Activated T-cell treated with anti-CD3 and anti-CD28 coated beads for 24 hours (primary cell): ENCODE data around the gene TFF3.
A peak's percentile ranks its signal among the peaks of the same experiment; 100 is the strongest.

Source experiments
- DNase-seq: peaks from one replicate; pipeline ENCODE4 v3.0.0-alpha.2; 2020; ENCODE audit warnings: low read depth

The TFF3 gene

GRCh38 chr21:42320791-42321190, 5.6 kb upstream of the TFF3 start:
- DNase-seq = no peak

DNA sequence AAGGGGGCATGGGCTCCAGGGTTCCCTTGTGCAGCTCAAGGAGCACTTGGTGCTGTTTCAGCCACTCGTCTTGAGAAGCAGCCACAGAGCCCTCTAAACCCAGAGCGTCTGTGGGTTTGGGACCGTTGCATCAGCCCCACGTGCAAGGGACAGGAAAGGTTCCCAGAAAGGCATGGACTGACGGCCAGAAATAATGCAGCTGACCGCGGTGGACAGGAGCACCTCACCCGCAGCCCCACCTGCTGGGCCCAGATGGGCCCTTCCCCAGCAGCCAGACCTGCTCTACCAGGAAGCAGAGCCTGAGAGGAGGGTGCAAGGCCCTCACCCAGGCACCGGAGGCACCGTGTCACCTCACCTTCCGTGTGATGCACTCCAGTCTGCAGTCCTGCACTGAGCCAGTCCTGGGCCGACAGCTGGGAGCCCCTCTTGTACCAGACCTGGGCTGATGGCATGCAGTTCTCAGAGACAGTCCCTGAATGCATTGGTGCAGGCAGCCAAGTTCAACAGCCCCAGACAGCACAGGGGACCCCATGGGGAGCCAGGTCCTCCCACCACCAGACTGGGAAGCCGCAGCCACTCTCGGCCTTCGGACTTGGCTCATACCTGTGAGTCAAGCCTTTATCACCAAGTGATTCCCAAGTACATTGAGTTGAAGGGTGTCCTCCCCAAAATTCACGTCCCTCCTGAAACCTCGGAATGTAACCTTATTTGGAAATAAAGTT, 4.8 kb upstream of the TFF3 start:
- DNase-seq = no peak

- DNase-seq = no peak
Observed at GRCh38 chr21:42319376-42319775, 4.2 kb upstream of the TFF3 start.

- no peak for DNase-seq
Observed at GRCh38 chr21:42317826-42318746, 2.9 kb upstream of the TFF3 start.

DNA sequence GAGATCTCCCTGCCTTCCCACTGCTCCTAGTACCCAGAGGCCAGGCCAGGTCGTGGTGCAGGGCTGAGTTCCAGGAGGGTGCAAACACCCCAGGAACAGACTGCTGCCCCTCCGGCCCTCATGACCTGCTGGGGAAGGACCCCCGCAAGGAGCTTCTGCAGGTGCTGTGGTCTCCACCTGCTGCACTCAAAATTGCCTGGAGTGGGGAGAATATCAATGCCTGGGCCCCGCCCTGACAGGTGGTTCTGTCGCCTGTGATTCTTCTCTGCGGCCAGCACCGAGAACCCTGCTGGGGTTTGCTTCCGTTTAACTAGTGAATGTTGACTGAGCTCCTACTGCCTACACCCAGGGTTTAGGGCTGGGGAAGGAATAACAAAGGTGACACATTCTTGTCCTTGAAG, 2.1 kb upstream of the TFF3 start:
- DNase-seq = no peak

- DNase-seq = no peak
Observed at GRCh38 chr21:42316891-42317290, 1.7 kb upstream of the TFF3 start.

- no peak for DNase-seq
Observed at GRCh38 chr21:42314616-42315295, 453 bp downstream of the TFF3 start.

DNA sequence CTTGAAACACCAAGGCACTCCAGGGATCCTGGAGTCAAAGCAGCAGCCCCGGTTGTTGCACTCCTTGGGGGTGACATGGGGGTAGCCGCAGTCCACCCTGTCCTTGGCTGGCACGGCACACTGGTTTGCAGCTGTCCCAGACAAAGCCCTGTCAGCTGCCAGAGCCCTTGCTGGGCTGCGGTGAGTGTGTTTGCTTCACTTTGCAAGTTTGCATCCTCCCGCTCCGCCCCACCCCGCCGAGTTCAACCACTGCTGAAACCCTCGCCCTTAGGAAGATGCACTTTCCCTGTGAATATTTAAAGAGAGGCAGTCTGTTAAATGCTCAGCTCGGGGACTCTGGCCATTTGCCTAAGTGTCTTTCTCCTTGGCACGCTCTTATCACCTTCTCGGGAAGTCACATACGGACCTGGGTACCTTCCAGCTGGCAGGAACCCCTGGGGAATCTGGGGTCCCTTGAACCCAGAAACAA, 1.7 kb downstream of the TFF3 start:
- DNase-seq = no peak

DNA sequence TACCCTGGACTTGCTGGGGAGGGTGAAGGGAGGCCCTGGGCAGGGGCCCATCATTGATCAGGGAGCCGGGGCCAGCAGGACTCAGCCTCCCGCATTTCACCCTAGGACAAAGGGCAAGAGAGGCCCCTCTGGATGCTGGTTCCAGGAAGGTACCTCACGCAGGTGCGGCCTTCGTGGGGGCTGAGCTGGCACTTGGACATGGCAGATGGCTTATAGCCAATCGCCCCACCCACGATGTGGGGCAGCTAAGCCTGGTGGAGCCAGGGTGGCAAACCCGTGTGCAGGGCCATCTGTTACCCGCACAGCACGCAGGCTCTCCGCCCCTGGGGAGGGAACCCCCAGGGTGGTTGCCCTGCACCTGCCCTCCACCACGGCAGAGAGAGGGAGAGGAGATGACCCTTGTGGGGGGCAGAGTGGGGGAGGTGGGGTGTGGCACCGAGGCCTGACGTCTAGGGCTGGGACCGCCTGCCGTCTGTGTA, 2.5 kb downstream of the TFF3 start:
- DNase-seq = no peak

GRCh38 chr21:42311816-42312625, 3.2 kb downstream of the TFF3 start:
- DNase-seq = no peak

DNA sequence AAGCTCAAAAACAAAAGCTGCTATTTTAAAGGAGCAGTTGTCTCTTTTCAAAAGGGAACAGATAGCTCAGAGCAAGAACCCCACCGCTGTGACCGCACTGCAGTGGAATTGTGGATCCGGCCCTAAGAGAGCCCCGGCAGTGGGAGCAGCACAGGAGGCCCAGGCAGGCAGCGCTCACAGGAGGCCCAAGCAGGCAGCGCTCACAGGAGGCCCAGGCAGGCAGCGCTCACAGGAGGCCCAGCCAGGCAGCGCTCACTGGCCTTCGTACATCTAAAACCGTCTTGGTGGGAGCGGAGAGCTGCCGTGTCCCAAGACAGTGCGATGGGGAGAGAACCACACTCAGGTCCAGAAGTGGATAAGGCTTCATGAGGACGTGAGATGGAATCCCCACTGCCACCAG, 4.0 kb downstream of the TFF3 start:
- no peak for DNase-seq

DNA sequence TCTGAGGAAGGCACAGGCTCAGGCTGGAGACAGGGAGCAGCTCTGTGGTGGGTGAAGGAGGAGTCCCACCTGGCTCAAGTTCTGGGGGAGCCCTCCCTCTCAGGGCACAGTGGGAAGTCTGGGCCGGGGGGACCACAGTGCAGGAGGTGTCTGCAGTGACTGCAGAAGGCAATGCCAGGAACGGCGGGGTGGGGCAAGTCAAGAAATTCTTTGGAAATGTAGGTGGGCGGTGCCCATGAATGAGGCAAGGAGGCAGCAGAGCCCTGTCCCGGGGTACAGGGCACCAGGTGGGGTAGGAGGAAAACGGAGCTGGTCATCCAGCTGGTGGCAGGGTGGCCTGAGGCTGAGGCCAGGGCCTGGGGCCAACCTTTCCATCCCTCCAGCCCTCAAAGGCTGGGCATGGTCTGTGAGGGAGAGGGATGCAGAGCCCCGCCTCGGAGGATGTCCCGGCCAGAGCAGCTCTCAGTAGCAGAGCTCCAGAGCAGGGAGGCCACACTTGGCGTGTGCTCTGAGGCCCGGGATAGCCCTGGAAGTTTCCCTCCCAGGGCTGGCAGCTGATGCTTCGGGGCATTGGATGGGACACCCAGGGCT, 4.7 kb downstream of the TFF3 start:
- no peak for DNase-seq

DNA sequence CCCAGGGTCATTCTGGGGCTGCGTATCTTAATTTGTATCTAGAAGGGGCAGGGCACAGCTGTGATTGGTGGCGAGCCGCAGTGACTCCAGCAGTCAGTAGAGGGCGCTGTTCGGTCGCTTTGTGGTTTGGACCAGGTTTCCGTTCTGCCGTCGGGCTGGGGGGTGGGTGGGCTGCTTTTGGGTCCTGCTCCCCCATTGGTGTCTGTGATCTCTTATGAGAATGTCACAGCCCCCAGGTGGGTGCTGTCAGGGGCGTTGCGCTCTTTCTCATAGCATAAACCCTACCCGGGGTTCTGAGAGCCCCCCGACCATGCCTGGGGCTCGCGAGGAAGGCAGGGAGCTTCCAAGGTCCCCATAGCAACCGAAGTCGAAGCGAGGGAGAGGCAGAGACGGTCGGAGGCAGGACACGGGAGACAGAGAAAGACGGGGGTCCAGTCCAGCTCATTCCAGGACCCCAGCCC, 5.4 kb downstream of the TFF3 start:
- DNase-seq = peak; percentile 48

- DNase-seq = no peak
Observed at GRCh38 chr21:42308914-42309752, 6.1 kb downstream of the TFF3 start.

- DNase-seq = no peak
Observed at GRCh38 chr21:42308161-42308913, 6.9 kb downstream of the TFF3 start.

GRCh38 chr21:42307106-42307505, 8.1 kb downstream of the TFF3 start:
- DNase-seq = no peak

DNA sequence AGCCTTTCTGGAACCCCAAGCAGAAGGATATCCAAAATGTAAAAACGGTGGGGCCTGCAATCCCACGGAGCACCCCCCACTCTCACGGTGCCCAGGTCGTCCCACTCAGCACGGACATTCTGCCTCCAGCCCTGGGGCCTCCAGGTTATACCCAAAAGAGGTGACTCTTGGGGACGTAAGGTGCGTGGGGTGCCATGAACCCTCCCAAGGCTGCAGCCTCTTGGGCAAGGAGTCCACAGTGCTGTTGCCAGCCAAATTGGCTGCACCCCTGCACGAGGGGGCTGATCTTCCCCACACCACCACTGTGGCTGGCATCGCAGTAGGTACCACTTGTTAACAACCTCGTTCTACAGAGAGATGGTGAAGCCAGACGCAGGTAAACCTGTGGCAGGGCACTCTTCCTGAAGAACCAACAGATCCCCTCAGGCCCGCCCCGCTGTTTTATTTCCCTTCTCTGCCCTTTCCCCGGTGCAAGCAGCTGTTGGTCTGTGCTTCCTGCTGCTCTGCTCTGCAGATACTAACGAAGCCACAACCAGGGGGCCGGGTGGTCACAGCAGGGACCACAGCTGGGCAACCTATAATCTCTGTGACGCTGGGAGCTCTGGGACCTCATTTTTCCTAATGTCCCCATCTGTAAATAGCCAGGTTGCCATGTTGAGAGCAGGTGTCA, 8.7 kb downstream of the TFF3 start:
- no peak for DNase-seq

- DNase-seq = no peak
Observed at GRCh38 chr21:42305707-42306147, 9.5 kb downstream of the TFF3 start.
